HepG2 (cell line): ENCODE results near the gene STK36. TPM values are rescaled to one million over a fixed set of nuclear protein-coding genes. Genes with fewer than 3 reads are reported as not detected.

Source experiments
- ATAC-seq: fragments of 200-7000 bp; cut with Tn5 transposase; 3 replicates; pipeline ENCODE4 v1.9.1; 2020; ENCODE audit warnings: mild to moderate bottlenecking, moderate library complexity
- BruUV-seq: library from RNA; stranded (reverse); fragments of 400-500 nt; replicated peaks from 2 replicates; lab custom pipeline; 2021; lab: Mats Ljungman, UMichigan
- CTCF ChIA-PET: fragments of 300-600 bp; formaldehyde crosslinking; extraction: SDS; loops from one replicate; lab custom pipeline; 2021; ENCODE audit warnings: low total read pairs, inconsistent platforms, low intra/inter-chr PET ratio; lab: Yijun Ruan, JAX
- POLR2A ChIA-PET: fragments of 350-600 bp; sonication (Branson Sonifier 250); formaldehyde crosslinking; loops from one replicate; lab custom pipeline; 2020; ENCODE audit warnings: antibody characterized with exemption, inconsistent platforms; lab: Yijun Ruan, JAX
- DNase-seq: peaks from one replicate; pipeline ENCODE4 v3.0.0-alpha.2; 2015; ENCODE audit warnings: low spot score
- FAIRE-seq: peaks from 3 replicates; lab custom pipeline; 2011; peaks lifted over from hg19 to GRCh38; lab: Jason Lieb, UNC
- H2AFZ ChIP-seq: one replicate; pipeline ENCODE4 v1.6.1; 2011; ENCODE audit warnings: low read length, inconsistent platforms
- H3K27ac ChIP-seq: fragments of 300-600 bp; 3 replicates; pipeline ENCODE4 v1.8.0; 2011; ENCODE audit warnings: mixed run types, mild to moderate bottlenecking, mixed read lengths, low read length, inconsistent platforms; ENCODE audit not compliant: insufficient read depth; ENCODE audit errors: extremely low read length
- H3K27me3 ChIP-seq, 2 experiments: fragments of 200-600 bp in 1 of 2; 2 replicates in 1 of 2; 3 replicates in 1 of 2; pipeline versions ENCODE4 v1.6.0 to v1.8.0; 2011; ENCODE audit warnings: low read length in 2 of 2, mild to moderate bottlenecking in 2 of 2, moderate library complexity in 2 of 2, inconsistent platforms in 1 of 2; ENCODE audit not compliant: insufficient read depth in 2 of 2, control insufficient read depth in 1 of 2
- H3K36me3 ChIP-seq, 2 experiments: fragments of 200-600 bp in 1 of 2; replicated peaks in 1 of 2; 2 replicates in 1 of 2; 3 replicates in 1 of 2; pipeline versions ENCODE4 v1.5.1 to v1.8.0; 2011; ENCODE audit warnings: low read length in 2 of 2, inconsistent platforms in 1 of 2; ENCODE audit not compliant: insufficient read depth in 2 of 2, control insufficient read depth in 1 of 2
- H3K4me1 ChIP-seq: 2 replicates; pipeline ENCODE4 v1.5.1; 2012; ENCODE audit warnings: low read length, inconsistent platforms; ENCODE audit not compliant: insufficient read depth
- H3K4me2 ChIP-seq: 2 replicates; pipeline ENCODE4 v1.6.0; 2011; ENCODE audit warnings: low read depth, low read length, inconsistent platforms
- H3K4me3 ChIP-seq, 3 experiments: fragments of 200-600 bp in 1 of 3; sonication (generic), shearing (Covaris generic) in 1 of 3; replicated peaks in 1 of 3; 2 replicates each; pipeline ENCODE4 v1.5.1; 2011 to 2016; ENCODE audit warnings: low read length in 3 of 3, inconsistent platforms in 2 of 3, low read depth in 2 of 3, mild to moderate bottlenecking in 2 of 3, control low read depth in 1 of 3, mixed read lengths in 1 of 3; ENCODE audit not compliant: insufficient read depth in 1 of 3
- H3K79me2 ChIP-seq: one replicate; pipeline ENCODE4 v1.6.1; 2011; ENCODE audit warnings: low read length, inconsistent platforms; ENCODE audit not compliant: insufficient read depth
- H3K9ac ChIP-seq: 2 replicates; pipeline ENCODE4 v1.6.0; 2011; ENCODE audit warnings: mild to moderate bottlenecking, low read depth, low read length, inconsistent platforms; ENCODE audit not compliant: insufficient read depth
- H3K9me3 ChIP-seq: 2 replicates; pipeline ENCODE4 v1.5.1; 2012; ENCODE audit warnings: mild to moderate bottlenecking, low read length
- H4K20me1 ChIP-seq: 2 replicates; pipeline ENCODE4 v1.6.0; 2011; ENCODE audit warnings: inconsistent platforms, mild to moderate bottlenecking, low read length, moderate library complexity; ENCODE audit not compliant: insufficient read depth
- GATA4 ChIP-seq: sonication (generic); IDR thresholded peaks from 2 replicates; pipeline ENCODE4 v1.6.1; 2016; ENCODE audit warnings: antibody characterized with exemption, low read depth, borderline replicate concordance
- HNF4A ChIP-seq: sonication (generic); formaldehyde crosslinking; IDR thresholded peaks from 2 replicates; pipeline ENCODE4 v1.4.0; 2020; ENCODE audit warnings: missing genetic modification reagents
- SIN3A ChIP-seq: IDR thresholded peaks from 2 replicates; pipeline ENCODE4 v1.6.1; 2011; ENCODE audit warnings: low read depth, mild to moderate bottlenecking, control low read depth, low read length, borderline replicate concordance
- SNAPC2 ChIP-seq: sonication (generic); formaldehyde crosslinking; IDR thresholded peaks from 2 replicates; pipeline ENCODE4 v1.8.1; 2022; ENCODE audit warnings: mild to moderate bottlenecking, missing genetic modification reagents
- WGBS: methylation state at CpG from one replicate; pipeline ENCODE4 v1.1.6; 2017; ENCODE audit warnings: low lambda C conversion rate; 5-methylcytosine and 5-hydroxymethylcytosine counted together
- in situ Hi-C: cut with HindIII; loops from 2 replicates; pipeline ENCODE4 v1.10.0; 2017; ENCODE audit warnings: low pct_unique_long_range_greater_than_20kb; ENCODE audit not compliant: extremely low pct_ligation_motif_present
- intact Hi-C: fragments of 100-400 bp; cut with micrococcal nuclease; formaldehyde crosslinking; loops from one replicate; pipeline ENCODE4 v1.10.0; 2022; ENCODE audit not compliant: unreplicated experiment
- polyA plus RNA-seq, 8 experiments: library from polyadenylated mRNA; depleted of rRNA in 3 of 8; stranded (reverse) in 7 of 8; unstranded in 1 of 8; fragments of >200 nt; fragmentation: Illumina TruSeq in 4 of 8; extraction: Trizol in 4 of 8; gene quantifications; 2 replicates each; pipeline versions ENCODE4 v1.2.1 to v1.2.3, GENCODE V29; 2011 to 2016; ENCODE audit warnings: low read depth in 4 of 8, missing spikeins in 1 of 8, mixed read lengths in 1 of 8; ENCODE audit not compliant: insufficient read depth in 1 of 8
- total RNA-seq, 5 experiments: library from RNA; depleted of rRNA; stranded (reverse); fragments of >200 nt; fragmentation: Illumina TruSeq; extraction: Trizol; gene quantifications; 2 replicates each; pipeline ENCODE4 v1.2.3, GENCODE V29; 2016; ENCODE audit warnings: low read depth in 1 of 5
- TF ChIP-seq, protein P1 (sequence below): sonication (generic); formaldehyde crosslinking; IDR thresholded peaks from 2 replicates; pipeline ENCODE4 v1.4.0; 2020; ENCODE audit warnings: missing genetic modification reagents, borderline replicate concordance
- TF ChIP-seq, protein P2 (sequence below): sonication (generic); formaldehyde crosslinking; conservative IDR thresholded peaks from 2 replicates; pipeline ENCODE4 v1.4.0; 2020; ENCODE audit warnings: missing genetic modification reagents
- TF ChIP-seq, protein P3 (sequence below): sonication (generic); formaldehyde crosslinking; IDR thresholded peaks from 2 replicates; pipeline ENCODE4 v1.4.0; 2020; ENCODE audit warnings: missing genetic modification reagents
- TF ChIP-seq, protein P4 (sequence below): sonication (generic); formaldehyde crosslinking; IDR thresholded peaks from 2 replicates; pipeline ENCODE4 v1.9.0; 2022; ENCODE audit warnings: low read depth, missing genetic modification reagents

STK36 gene
- total and polyA plus RNA-seq, 2 of the 13 experiments (the other 11 are each of a cell fraction or from before 2014, with no cell fraction given): 45.9 to 83.5 TPM

DNA sequence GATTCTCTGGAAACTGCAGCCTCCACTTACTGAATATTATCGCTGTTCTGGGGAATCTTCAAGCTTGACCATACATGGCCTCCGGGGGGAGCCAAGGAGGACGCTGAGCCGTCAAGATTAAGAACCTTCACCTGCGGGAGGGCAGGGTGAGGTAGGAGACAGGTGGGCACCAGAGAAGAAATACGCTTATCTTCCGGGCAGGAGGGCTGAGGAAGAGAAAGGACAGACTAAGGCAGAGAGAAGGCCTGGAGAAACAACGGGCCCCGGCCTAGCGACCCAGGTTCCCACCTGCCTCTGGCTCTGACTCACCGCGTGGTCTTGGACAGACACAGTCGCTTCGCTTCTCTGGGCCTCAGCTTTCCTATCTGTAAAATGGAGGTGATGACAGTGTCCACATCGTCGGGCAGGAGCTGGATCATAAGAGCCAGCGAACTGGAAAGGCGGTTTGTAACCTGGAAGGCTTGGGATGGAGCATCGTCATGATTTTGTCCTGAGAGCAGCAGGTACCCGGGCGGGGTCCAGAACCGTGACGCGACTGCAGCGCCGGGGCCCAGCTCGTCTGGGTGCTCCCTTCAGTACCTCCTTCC is 13.1 kb upstream of the STK36 start:
- Histone ChIP-seq H2AFZ (peak overlapping the region; percentile 79), H3K4me3 (peak overlapping the region; percentile 78 to 92 (median 80)), H4K20me1 (no peaks in the 10 kb centered on the region), H3K4me1 (peaks cover 24% of the 10 kb centered on the region), H3K27ac (peak overlapping the region; percentile 59), H3K9me3 (no peaks in the 10 kb centered on the region), H3K79me2 (peaks cover 20% of the 10 kb centered on the region), H3K4me2 (peak overlapping the region; percentile 95), H3K27me3 (no peaks in the 10 kb centered on the region; a peak in 1 of 5 replicates), H3K36me3 (peaks cover 18 to 59% of the 10 kb centered on the region in 2 experiments), H3K9ac (peak overlapping the region; percentile 73)
- TSS peak; percentile 75 for BruUV-seq
- WGBS: 3% methylated on average over 25 of the region's 27 CpGs
- ChIA-PET CTCF (interaction anchor here (1.2 to 3.2 kb wide), 3 partner anchors 28 to 190 kb away, joined by 4 to 41 read pairs (median 4); no protein-coding TSS in a partner anchor), POLR2A (interaction anchor here (0.8 to 5.8 kb wide), 25 partner anchors 9 to 729 kb away, joined by 3 to 130 read pairs (median 5); partner anchors contain the start of genes AAMP, CNPPD1, CTDSP1 and CYP27A1)
- FAIRE-seq (peak; percentile 97), DNase-seq (peak; percentile 57), ATAC-seq (peak; percentile 61)
- intact Hi-C loops: loop anchor here (1.0 to 2.0 kb wide), 5 partner anchors 29 to 189 kb away; partner anchors contain the start of genes CNOT9, CYP27A1 and USP37
- in situ Hi-C loops: no loop called here
- TF ChIP-seq SIN3A (0 out of 2 replicates have a peak, but pooled peaks have one; percentile 19), HNF4A (CRISPR knock-in tag) (0 out of 2 replicates have a peak, but pooled peaks have one; percentile 3), SNAPC2 (CRISPR knock-in tag) (peak; percentile 17; the same call in 1 of the 2 replicates), GATA4 (no peak)
- TF ChIP-seq, protein P1, sequence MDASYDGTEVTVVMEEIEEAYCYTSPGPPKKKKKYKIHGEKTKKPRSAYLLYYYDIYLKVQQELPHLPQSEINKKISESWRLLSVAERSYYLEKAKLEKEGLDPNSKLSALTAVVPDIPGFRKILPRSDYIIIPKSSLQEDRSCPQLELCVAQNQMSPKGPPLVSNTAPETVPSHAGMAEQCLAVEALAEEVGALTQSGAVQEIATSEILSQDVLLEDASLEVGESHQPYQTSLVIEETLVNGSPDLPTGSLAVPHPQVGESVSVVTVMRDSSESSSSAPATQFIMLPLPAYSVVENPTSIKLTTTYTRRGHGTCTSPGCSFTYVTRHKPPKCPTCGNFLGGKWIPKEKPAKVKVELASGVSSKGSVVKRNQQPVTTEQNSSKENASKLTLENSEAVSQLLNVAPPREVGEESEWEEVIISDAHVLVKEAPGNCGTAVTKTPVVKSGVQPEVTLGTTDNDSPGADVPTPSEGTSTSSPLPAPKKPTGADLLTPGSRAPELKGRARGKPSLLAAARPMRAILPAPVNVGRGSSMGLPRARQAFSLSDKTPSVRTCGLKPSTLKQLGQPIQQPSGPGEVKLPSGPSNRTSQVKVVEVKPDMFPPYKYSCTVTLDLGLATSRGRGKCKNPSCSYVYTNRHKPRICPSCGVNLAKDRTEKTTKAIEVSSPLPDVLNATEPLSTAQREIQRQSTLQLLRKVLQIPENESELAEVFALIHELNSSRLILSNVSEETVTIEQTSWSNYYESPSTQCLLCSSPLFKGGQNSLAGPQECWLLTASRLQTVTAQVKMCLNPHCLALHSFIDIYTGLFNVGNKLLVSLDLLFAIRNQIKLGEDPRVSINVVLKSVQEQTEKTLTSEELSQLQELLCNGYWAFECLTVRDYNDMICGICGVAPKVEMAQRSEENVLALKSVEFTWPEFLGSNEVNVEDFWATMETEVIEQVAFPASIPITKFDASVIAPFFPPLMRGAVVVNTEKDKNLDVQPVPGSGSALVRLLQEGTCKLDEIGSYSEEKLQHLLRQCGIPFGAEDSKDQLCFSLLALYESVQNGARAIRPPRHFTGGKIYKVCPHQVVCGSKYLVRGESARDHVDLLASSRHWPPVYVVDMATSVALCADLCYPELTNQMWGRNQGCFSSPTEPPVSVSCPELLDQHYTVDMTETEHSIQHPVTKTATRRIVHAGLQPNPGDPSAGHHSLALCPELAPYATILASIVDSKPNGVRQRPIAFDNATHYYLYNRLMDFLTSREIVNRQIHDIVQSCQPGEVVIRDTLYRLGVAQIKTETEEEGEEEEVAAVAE (CRISPR knock-in tag): no peak
- TF ChIP-seq, protein P2, sequence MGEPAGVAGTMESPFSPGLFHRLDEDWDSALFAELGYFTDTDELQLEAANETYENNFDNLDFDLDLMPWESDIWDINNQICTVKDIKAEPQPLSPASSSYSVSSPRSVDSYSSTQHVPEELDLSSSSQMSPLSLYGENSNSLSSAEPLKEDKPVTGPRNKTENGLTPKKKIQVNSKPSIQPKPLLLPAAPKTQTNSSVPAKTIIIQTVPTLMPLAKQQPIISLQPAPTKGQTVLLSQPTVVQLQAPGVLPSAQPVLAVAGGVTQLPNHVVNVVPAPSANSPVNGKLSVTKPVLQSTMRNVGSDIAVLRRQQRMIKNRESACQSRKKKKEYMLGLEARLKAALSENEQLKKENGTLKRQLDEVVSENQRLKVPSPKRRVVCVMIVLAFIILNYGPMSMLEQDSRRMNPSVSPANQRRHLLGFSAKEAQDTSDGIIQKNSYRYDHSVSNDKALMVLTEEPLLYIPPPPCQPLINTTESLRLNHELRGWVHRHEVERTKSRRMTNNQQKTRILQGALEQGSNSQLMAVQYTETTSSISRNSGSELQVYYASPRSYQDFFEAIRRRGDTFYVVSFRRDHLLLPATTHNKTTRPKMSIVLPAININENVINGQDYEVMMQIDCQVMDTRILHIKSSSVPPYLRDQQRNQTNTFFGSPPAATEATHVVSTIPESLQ: 0 out of 2 replicates have a peak, but pooled peaks have one; percentile 11
- TF ChIP-seq, protein P3, sequence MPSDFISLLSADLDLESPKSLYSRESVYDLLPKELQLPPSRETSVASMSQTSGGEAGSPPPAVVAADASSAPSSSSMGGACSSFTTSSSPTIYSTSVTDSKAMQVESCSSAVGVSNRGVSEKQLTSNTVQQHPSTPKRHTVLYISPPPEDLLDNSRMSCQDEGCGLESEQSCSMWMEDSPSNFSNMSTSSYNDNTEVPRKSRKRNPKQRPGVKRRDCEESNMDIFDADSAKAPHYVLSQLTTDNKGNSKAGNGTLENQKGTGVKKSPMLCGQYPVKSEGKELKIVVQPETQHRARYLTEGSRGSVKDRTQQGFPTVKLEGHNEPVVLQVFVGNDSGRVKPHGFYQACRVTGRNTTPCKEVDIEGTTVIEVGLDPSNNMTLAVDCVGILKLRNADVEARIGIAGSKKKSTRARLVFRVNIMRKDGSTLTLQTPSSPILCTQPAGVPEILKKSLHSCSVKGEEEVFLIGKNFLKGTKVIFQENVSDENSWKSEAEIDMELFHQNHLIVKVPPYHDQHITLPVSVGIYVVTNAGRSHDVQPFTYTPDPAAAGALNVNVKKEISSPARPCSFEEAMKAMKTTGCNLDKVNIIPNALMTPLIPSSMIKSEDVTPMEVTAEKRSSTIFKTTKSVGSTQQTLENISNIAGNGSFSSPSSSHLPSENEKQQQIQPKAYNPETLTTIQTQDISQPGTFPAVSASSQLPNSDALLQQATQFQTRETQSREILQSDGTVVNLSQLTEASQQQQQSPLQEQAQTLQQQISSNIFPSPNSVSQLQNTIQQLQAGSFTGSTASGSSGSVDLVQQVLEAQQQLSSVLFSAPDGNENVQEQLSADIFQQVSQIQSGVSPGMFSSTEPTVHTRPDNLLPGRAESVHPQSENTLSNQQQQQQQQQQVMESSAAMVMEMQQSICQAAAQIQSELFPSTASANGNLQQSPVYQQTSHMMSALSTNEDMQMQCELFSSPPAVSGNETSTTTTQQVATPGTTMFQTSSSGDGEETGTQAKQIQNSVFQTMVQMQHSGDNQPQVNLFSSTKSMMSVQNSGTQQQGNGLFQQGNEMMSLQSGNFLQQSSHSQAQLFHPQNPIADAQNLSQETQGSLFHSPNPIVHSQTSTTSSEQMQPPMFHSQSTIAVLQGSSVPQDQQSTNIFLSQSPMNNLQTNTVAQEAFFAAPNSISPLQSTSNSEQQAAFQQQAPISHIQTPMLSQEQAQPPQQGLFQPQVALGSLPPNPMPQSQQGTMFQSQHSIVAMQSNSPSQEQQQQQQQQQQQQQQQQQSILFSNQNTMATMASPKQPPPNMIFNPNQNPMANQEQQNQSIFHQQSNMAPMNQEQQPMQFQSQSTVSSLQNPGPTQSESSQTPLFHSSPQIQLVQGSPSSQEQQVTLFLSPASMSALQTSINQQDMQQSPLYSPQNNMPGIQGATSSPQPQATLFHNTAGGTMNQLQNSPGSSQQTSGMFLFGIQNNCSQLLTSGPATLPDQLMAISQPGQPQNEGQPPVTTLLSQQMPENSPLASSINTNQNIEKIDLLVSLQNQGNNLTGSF (CRISPR knock-in tag): peak; percentile 22; the same call in 1 of the 2 replicates
- TF ChIP-seq, protein P4, sequence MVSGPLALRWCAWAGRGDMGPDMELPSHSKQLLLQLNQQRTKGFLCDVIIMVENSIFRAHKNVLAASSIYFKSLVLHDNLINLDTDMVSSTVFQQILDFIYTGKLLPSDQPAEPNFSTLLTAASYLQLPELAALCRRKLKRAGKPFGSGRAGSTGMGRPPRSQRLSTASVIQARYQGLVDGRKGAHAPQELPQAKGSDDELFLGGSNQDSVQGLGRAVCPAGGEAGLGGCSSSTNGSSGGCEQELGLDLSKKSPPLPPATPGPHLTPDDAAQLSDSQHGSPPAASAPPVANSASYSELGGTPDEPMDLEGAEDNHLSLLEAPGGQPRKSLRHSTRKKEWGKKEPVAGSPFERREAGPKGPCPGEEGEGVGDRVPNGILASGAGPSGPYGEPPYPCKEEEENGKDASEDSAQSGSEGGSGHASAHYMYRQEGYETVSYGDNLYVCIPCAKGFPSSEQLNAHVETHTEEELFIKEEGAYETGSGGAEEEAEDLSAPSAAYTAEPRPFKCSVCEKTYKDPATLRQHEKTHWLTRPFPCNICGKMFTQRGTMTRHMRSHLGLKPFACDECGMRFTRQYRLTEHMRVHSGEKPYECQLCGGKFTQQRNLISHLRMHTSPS (CRISPR knock-in tag): no peak
